GM12801 (cell line): ENCODE data around the gene TULP4.

ENCODE experiments used
- TF ChIP-seq, protein P1 (sequence below): IDR thresholded peaks from one replicate; pipeline ENCODE4 v1.5.1; 2011; ENCODE audit warnings: control low read depth; ENCODE audit not compliant: insufficient read length; ENCODE audit errors: extremely low read depth

The TULP4 gene

DNA sequence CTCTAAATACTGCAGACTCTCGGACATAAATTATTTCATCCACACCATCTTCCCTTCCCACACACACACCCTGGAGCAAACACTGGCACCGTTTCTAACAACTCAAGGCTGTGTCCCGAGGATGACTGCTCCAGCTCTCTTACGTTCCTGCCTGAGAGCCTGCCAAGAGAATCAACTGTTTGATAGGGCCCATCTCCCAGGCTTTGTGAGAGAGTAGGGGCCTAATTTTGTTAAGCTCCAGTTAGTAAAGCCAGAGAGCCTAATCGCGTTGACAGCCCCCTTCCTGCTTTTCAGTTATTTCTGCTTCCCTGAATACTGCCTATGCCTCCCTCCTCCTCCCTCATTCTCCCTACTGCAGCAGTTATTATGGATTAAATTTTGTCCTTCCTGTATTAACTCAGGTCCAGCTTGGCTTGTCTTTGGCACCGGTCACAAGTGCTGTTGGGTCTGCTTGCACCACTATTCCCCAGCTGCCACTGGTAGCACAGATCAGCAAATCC, 129.5 kb downstream of the TULP4 start:
- TF ChIP-seq, protein P1, sequence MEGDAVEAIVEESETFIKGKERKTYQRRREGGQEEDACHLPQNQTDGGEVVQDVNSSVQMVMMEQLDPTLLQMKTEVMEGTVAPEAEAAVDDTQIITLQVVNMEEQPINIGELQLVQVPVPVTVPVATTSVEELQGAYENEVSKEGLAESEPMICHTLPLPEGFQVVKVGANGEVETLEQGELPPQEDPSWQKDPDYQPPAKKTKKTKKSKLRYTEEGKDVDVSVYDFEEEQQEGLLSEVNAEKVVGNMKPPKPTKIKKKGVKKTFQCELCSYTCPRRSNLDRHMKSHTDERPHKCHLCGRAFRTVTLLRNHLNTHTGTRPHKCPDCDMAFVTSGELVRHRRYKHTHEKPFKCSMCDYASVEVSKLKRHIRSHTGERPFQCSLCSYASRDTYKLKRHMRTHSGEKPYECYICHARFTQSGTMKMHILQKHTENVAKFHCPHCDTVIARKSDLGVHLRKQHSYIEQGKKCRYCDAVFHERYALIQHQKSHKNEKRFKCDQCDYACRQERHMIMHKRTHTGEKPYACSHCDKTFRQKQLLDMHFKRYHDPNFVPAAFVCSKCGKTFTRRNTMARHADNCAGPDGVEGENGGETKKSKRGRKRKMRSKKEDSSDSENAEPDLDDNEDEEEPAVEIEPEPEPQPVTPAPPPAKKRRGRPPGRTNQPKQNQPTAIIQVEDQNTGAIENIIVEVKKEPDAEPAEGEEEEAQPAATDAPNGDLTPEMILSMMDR = no peak

- TF ChIP-seq, protein P1 = no peak
These were observed 130.0 kb downstream of the TULP4 start for GRCh38 chr6:158442306-158442705.

DNA sequence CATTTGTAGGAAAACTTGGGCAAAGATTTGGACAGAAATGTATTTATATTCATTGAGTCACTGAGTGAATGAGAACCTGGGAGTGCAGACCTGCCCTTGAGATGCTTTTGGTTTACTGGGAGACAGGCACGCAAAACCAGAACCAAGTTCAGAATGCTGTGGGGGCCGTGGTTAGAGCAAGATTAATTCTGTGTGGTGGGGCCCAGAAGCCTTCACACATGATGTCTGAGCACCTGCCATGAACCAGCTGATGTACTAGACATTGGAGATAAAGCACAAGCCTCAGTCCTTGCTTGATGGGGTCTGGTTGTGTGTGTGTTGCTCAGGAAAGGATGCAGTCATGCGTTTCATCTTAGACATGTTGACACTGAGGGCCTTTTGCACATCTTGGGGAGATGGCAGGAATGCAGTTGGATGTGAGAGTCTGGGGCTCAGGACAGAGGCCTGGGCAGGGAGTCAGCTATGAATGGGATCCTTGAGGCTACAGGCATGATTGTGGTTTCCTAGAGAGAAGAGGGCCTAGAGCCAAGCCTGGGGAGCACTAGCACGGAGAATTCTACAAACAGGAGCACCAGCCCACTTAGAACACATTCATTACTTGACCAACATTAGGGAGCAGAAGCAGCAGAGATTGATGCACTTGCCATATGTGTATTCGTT, 133.3 kb downstream of the TULP4 start:
- TF ChIP-seq, protein P1 = no peak

- TF ChIP-seq, protein P1 = no peak
These were observed 136.6 kb downstream of the TULP4 start for GRCh38 chr6:158448856-158449255.

GRCh38 chr6:158452191-158452590, 139.9 kb downstream of the TULP4 start:
- TF ChIP-seq, protein P1 = no peak

DNA sequence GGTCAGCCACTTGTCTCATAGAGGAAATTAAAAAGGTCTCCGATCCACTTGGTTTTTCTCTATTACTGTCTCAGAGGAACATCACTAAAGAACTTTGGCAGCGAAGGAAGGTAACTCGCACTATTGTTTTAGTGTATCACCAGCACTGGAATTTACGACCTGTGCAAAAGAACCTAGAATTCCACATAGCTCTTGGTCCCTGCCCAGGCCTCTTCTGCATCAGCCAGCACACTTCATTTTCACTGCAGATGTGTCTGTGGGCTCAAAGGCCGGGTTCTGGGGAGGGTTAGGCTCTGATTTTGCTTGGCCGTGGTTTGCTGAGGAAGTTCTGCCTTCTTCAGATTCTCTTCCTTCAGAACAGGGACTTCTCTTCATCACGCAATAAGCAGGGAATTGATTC, 144.9 kb downstream of the TULP4 start:
- TF ChIP-seq, protein P1 = no peak

GRCh38 chr6:158457616-158458278, 145.5 kb downstream of the TULP4 start:
- TF ChIP-seq, protein P1 = no peak
